ENCODE data around the gene ADCY2. TPM values are rescaled to one million over a fixed set of nuclear protein-coding genes. Genes with fewer than 3 reads are reported as not detected.
A peak's percentile ranks its signal among the peaks of the same experiment; 100 is the strongest.

Gene ADCY2
- total and polyA plus RNA-seq, 3 experiments from 2014 or later = not detected

GRCh38 chr5:7878381-7878873 is 482.5 kb downstream of the ADCY2 start:
- Mint-ChIP-seq H3K36me3 (peaks cover 8 to 87% (median 42%) of the 10 kb centered on the region in 3 donors), H3K27me3 (no peaks in the 10 kb centered on the region), H3K4me1 (peaks cover 53 to 83% (median 76%) of the 10 kb centered on the region in 3 donors), H3K27ac (peak overlapping the region in 4 of 8 donors; percentile 27 to 75 (median 44)), H3K4me3 (no peak overlapping the region), H3K9me3 (no peaks in the 10 kb centered on the region)
- Histone ChIP-seq H3K4me1 (ENCODE audit: insufficient read depth, low read length) (peaks cover 9% of the 10 kb centered on the region), H3K9me3 (ENCODE audit: low read length) (no peaks in the 10 kb centered on the region), H3K27ac (ENCODE audit: low read depth, low read length) (no peak overlapping the region), H3K36me3 (ENCODE audit: insufficient read depth, low read length) (peaks cover 62% of the 10 kb centered on the region), H3K4me3 (ENCODE audit: low read length) (no peak overlapping the region), H3K27me3 (ENCODE audit: insufficient read depth, low read length, poor library complexity, severe bottlenecking) (no peaks in the 10 kb centered on the region)
- DNase-seq = no peak
- ChIA-PET POLR2A (interaction anchor here (0.8 kb wide), 1 partner anchor 10 kb away, joined by 3 read pairs; the partner anchor contains the start of genes FASTKD3 and MTRR), CTCF (interaction anchor here (1.2 to 1.9 kb wide), 2 partner anchors 8 to 9 kb away, joined by 3 to 6 read pairs; no protein-coding TSS in a partner anchor)
